NCI-H510A (cell line): ENCODE measurements around the gene DUSP9.
"Not testable (repeated sequence)": the region's sequence is repeated elsewhere in the genome, so short reads cannot be mapped to it uniquely, and the experiment has no call there.

Experiments used
- DNase-seq: peaks from one replicate; lab custom pipeline; 2025; lab: John Stamatoyannopoulos, UW

DUSP9 gene

GRCh38 chrX:153693216-153694086 is 46.4 kb downstream of the DUSP9 start:
- no peak for DNase-seq

- not testable (repeated sequence) for DNase-seq
Measured at GRCh38 chrX:153694256-153694655, 47.3 kb downstream of the DUSP9 start.

- no peak for DNase-seq
Measured at GRCh38 chrX:153694687-153695270, 47.8 kb downstream of the DUSP9 start.

GRCh38 chrX:153696100-153696499 is 49.1 kb downstream of the DUSP9 start:
- no peak for DNase-seq

GRCh38 chrX:153696538-153696937 is 49.5 kb downstream of the DUSP9 start:
- DNase-seq, result not testable (repeated sequence)

- not testable (repeated sequence) for DNase-seq
Measured at GRCh38 chrX:153696986-153697722, 50.2 kb downstream of the DUSP9 start.

GRCh38 chrX:153697924-153698865 is 51.2 kb downstream of the DUSP9 start:
- no peak for DNase-seq

- DNase-seq, result not testable (repeated sequence)
Measured at GRCh38 chrX:153699210-153699783, 52.3 kb downstream of the DUSP9 start.

GRCh38 chrX:153699784-153700371 is 52.9 kb downstream of the DUSP9 start:
- not testable (repeated sequence) for DNase-seq

GRCh38 chrX:153700376-153700945 is 53.5 kb downstream of the DUSP9 start:
- DNase-seq, result no peak
